Naive thymus-derived CD4-positive, alpha-beta T cell (primary cell): ENCODE measurements around the gene MAP1S. TPM values are rescaled to one million over a fixed set of nuclear protein-coding genes. Genes with fewer than 3 reads are reported as not detected.

ENCODE experiments used
- ATAC-seq: fragments of 150-1000 bp; cut with Tn5 transposase; 2 replicates; pipeline ENCODE4 v1.10.0; 2021; ENCODE audit warnings: mild to moderate bottlenecking, moderate library complexity
- CTCF ChIA-PET: fragments of 350-600 bp; sonication (Branson Sonifier 250); formaldehyde crosslinking; loops from one replicate; lab custom pipeline; 2021; ENCODE audit warnings: antibody characterized with exemption; lab: Charles Lee
- POLR2A ChIA-PET: fragments of 350-600 bp; sonication (Branson Sonifier 250); formaldehyde crosslinking; loops from one replicate; lab custom pipeline; 2021; ENCODE audit warnings: antibody characterized with exemption, inconsistent platforms; lab: Charles Lee
- DNase-seq, 9 donors: peaks; one replicate each; pipeline versions ENCODE4 v3.0.0 to v3.0.0-alpha.2; 2020 to 2022; ENCODE audit warnings: mixed read lengths in 1 of 9
- H3K27ac ChIP-seq: one replicate; pipeline ENCODE4 v1.7.0; 2013; ENCODE audit warnings: mild to moderate bottlenecking, low read depth, low read length, moderate library complexity
- H3K27me3 ChIP-seq, 2 donors: one replicate each; pipeline ENCODE4 v1.7.0; 2013; ENCODE audit warnings: low read length in 2 of 2, mild to moderate bottlenecking in 2 of 2, moderate library complexity in 2 of 2; ENCODE audit not compliant: control insufficient read depth in 2 of 2, insufficient read depth in 2 of 2
- H3K36me3 ChIP-seq, 3 experiments: 1 replicate in 2 of 3; 2 replicates in 1 of 3; pipeline ENCODE4 v1.7.0; 2013; ENCODE audit warnings: low read length in 3 of 3, mild to moderate bottlenecking in 3 of 3, moderate library complexity in 1 of 3; ENCODE audit not compliant: insufficient read depth in 3 of 3, control insufficient read depth in 2 of 3
- H3K4me1 ChIP-seq, 2 donors: one replicate each; pipeline ENCODE4 v1.7.0; 2013; ENCODE audit warnings: low read length in 2 of 2, mild to moderate bottlenecking in 2 of 2, moderate library complexity in 1 of 2; ENCODE audit not compliant: control insufficient read depth in 2 of 2, insufficient read depth in 2 of 2
- H3K4me3 ChIP-seq: 2 replicates; pipeline ENCODE4 v1.7.0; 2013; ENCODE audit warnings: mild to moderate bottlenecking, low read length
- H3K9me3 ChIP-seq, 3 experiments: 1 replicate in 2 of 3; 2 replicates in 1 of 3; pipeline ENCODE4 v1.7.0; 2013; ENCODE audit warnings: low read length in 3 of 3; ENCODE audit not compliant: control insufficient read depth in 2 of 3
- H3K27ac Mint-ChIP-seq, 9 donors: one replicate each; pipeline ENCODE4 v1.8.0; 2020 to 2022; ENCODE audit warnings: mixed read lengths in 9 of 9, mild to moderate bottlenecking in 8 of 9, moderate library complexity in 5 of 9, inconsistent platforms in 2 of 9
- H3K27me3 Mint-ChIP-seq, 5 donors: one replicate each; pipeline ENCODE4 v1.8.0; 2021 to 2022; ENCODE audit warnings: mixed read lengths in 5 of 5, mild to moderate bottlenecking in 1 of 5
- H3K36me3 Mint-ChIP-seq, 5 donors: one replicate each; pipeline ENCODE4 v1.8.0; 2020 to 2022; ENCODE audit warnings: mixed read lengths in 5 of 5, mild to moderate bottlenecking in 3 of 5, inconsistent platforms in 1 of 5
- H3K4me1 Mint-ChIP-seq, 7 donors: one replicate each; pipeline ENCODE4 v1.8.0; 2020 to 2022; ENCODE audit warnings: mixed read lengths in 7 of 7, mild to moderate bottlenecking in 3 of 7, inconsistent platforms in 1 of 7
- H3K4me3 Mint-ChIP-seq, 10 donors: one replicate each; pipeline ENCODE4 v1.8.0; 2020 to 2022; ENCODE audit warnings: mild to moderate bottlenecking in 10 of 10, mixed read lengths in 10 of 10, moderate library complexity in 6 of 10, inconsistent platforms in 2 of 10
- H3K9me3 Mint-ChIP-seq, 11 donors: one replicate each; pipeline ENCODE4 v1.8.0; 2020 to 2022; ENCODE audit warnings: mixed read lengths in 11 of 11, mild to moderate bottlenecking in 4 of 11, inconsistent platforms in 1 of 11, moderate library complexity in 1 of 11
- intact Hi-C, 2 donors: fragments of 100-400 bp; cut with micrococcal nuclease; formaldehyde crosslinking; loops; one replicate each; pipeline ENCODE4 v1.15.1; 2023
- polyA plus RNA-seq, 2 donors: library from polyadenylated mRNA; unstranded; fragments of 300-500 nt; fragmentation: Illumina TruSeq; gene quantifications; one replicate each; pipeline ENCODE4 v1.2.3, GENCODE V29; 2021
- total RNA-seq, 6 experiments: library from RNA in 5 of 6; stranded (reverse) in 5 of 6; gene quantifications; 1 replicate in 5 of 6; 2 replicates in 1 of 6; pipeline ENCODE4 v1.2.3 and lab custom pipeline; 2021 to 2026

MAP1S gene
- total and polyA plus RNA-seq, 7 experiments from 2014 or later, result 21.9 to 73.8 (median 49.8) TPM

- Histone ChIP-seq H3K27ac (no peak overlapping the region), H3K27me3 (no peaks in the 10 kb centered on the region), H3K4me3 (no peak overlapping the region), H3K4me1 (no peaks in the 10 kb centered on the region), H3K9me3 (no peaks in the 10 kb centered on the region), H3K36me3 (peaks cover 0 to 17% (median 0%) of the 10 kb centered on the region in 3 experiments)
- H3K4me3 Mint-ChIP-seq, result no peak overlapping the region
- CTCF ChIA-PET, result no interaction called here
- DNase-seq (no peak), ATAC-seq (no peak)
- H3K4me1 Mint-ChIP-seq, result peaks cover 0 to 11% (median 0%) of the 10 kb centered on the region in 7 donors
- POLR2A ChIA-PET, result no interaction called here
- intact Hi-C loops, result no loop called here
- no peaks in the 10 kb centered on the region for H3K27me3 Mint-ChIP-seq
- H3K36me3 Mint-ChIP-seq, result peaks cover 0 to 15% (median 6%) of the 10 kb centered on the region in 5 donors
- no peak overlapping the region for H3K27ac Mint-ChIP-seq
- no peaks in the 10 kb centered on the region for H3K9me3 Mint-ChIP-seq
Observed at GRCh38 chr19:17739121-17739875, 20.0 kb downstream of the MAP1S start.

GRCh38 chr19:17741456-17741855 is 22.2 kb downstream of the MAP1S start:
- CTCF ChIA-PET, result interaction anchor here (0.6 to 1.0 kb wide), 2 partner anchors 113 to 118 kb away, joined by 3 to 4 read pairs; partner anchors contain the start of gene RPL18A
- H3K4me1 Mint-ChIP-seq, result peaks cover 2 to 18% (median 3%) of the 10 kb centered on the region in 7 donors
- Histone ChIP-seq H3K9me3 (no peaks in the 10 kb centered on the region), H3K4me3 (no peak overlapping the region), H3K36me3 (peaks cover 0 to 2% (median 0%) of the 10 kb centered on the region in 3 experiments), H3K4me1 (no peaks in the 10 kb centered on the region), H3K27ac (no peak overlapping the region), H3K27me3 (no peaks in the 10 kb centered on the region)
- no peaks in the 10 kb centered on the region for H3K9me3 Mint-ChIP-seq
- ATAC-seq (no peak), DNase-seq (no peak)
- no peak overlapping the region for H3K4me3 Mint-ChIP-seq
- peak overlapping the region in 1 of 9 donors; percentile 43 for H3K27ac Mint-ChIP-seq
- no peaks in the 10 kb centered on the region for H3K27me3 Mint-ChIP-seq
- POLR2A ChIA-PET, result interaction anchor here (0.7 to 1.5 kb wide), 4 partner anchors 10 to 534 kb away, joined by 3 to 8 read pairs (median 4); partner anchors contain the start of genes FCHO1, MAP1S and RPL18A
- intact Hi-C loops, result loop anchor here in 1 of 2 donors (10.0 kb wide), 1 partner anchor 667 kb away; the partner anchor contains the start of genes HAUS8 and MYO9B
- H3K36me3 Mint-ChIP-seq, result peaks cover 0 to 11% (median 0%) of the 10 kb centered on the region in 5 donors

GRCh38 chr19:17743874-17744580 is 24.7 kb downstream of the MAP1S start:
- intact Hi-C loops, result loop anchor here in 1 of 2 donors (10.0 kb wide), 1 partner anchor 669 kb away; the partner anchor contains the start of genes HAUS8 and MYO9B
- ATAC-seq (no peak), DNase-seq (no peak)
- Mint-ChIP-seq H3K9me3 (no peaks in the 10 kb centered on the region), H3K27me3 (no peaks in the 10 kb centered on the region), H3K4me3 (no peak overlapping the region), H3K4me1 (peaks cover 10 to 29% (median 17%) of the 10 kb centered on the region in 7 donors), H3K36me3 (peaks cover 0 to 10% (median 0%) of the 10 kb centered on the region in 5 donors), H3K27ac (peak overlapping the region in 4 of 9 donors; percentile 9 to 58 (median 50))
- ChIA-PET CTCF (no interaction called here), POLR2A (interaction anchor here (0.5 to 1.3 kb wide), 2 partner anchors 25 to 480 kb away, joined by 3 read pairs; partner anchors contain the start of gene MAP1S)
- Histone ChIP-seq H3K4me1 (peaks cover 10 to 14% of the 10 kb centered on the region in 2 donors), H3K36me3 (no peaks in the 10 kb centered on the region), H3K4me3 (no peak overlapping the region), H3K27me3 (no peaks in the 10 kb centered on the region), H3K9me3 (no peaks in the 10 kb centered on the region), H3K27ac (no peak overlapping the region)

- Histone ChIP-seq H3K4me3 (peak overlapping the region; percentile 59), H3K27ac (peak overlapping the region; percentile 73), H3K4me1 (peaks cover 31 to 37% of the 10 kb centered on the region in 2 donors), H3K9me3 (no peaks in the 10 kb centered on the region), H3K36me3 (no peaks in the 10 kb centered on the region), H3K27me3 (no peaks in the 10 kb centered on the region)
- Mint-ChIP-seq H3K4me1 (peaks cover 35 to 49% (median 39%) of the 10 kb centered on the region in 7 donors), H3K27ac (peak overlapping the region; percentile 14 to 88 (median 72)), H3K27me3 (no peaks in the 10 kb centered on the region), H3K9me3 (no peaks in the 10 kb centered on the region), H3K36me3 (peaks cover 0 to 16% (median 0%) of the 10 kb centered on the region in 5 donors), H3K4me3 (peak overlapping the region; percentile 87 to 100 (median 94))
- peak; percentile 90 to 99 (median 95) for DNase-seq
- CTCF ChIA-PET, result interaction anchor here (1.4 kb wide), 1 partner anchor 35 kb away, joined by 3 read pairs; no protein-coding TSS in a partner anchor
- POLR2A ChIA-PET, result interaction anchor here (0.9 to 2.6 kb wide), 4 partner anchors 28 to 112 kb away, joined by 3 to 13 read pairs (median 6); partner anchors contain the start of genes MAP1S and RPL18A
- ATAC-seq, result peak; percentile 96
- intact Hi-C loops, result loop anchor here (1.0 to 10.0 kb wide), 9 partner anchors 28 to 673 kb away; partner anchors contain the start of genes MAP1S (in 2 of the 2), CCDC124 (in 1 of the 2), COLGALT1 (in 1 of the 2) and HAUS8 (in 1 of the 2)
Observed at GRCh38 chr19:17747205-17748098, 28.2 kb downstream of the MAP1S start.

- ChIA-PET POLR2A (interaction anchor here (0.8 to 2.6 kb wide), 6 partner anchors 30 to 419 kb away, joined by 3 to 13 read pairs (median 4); partner anchors contain the start of genes JAK3, MAP1S and RPL18A), CTCF (interaction anchor here (1.3 kb wide), 1 partner anchor 26 kb away, joined by 4 read pairs; no protein-coding TSS in a partner anchor)
- Histone ChIP-seq H3K27ac (peak overlapping the region; percentile 88), H3K4me3 (no peak overlapping the region), H3K9me3 (no peaks in the 10 kb centered on the region), H3K4me1 (peaks cover 34 to 38% of the 10 kb centered on the region in 2 donors), H3K27me3 (no peaks in the 10 kb centered on the region), H3K36me3 (peaks cover 0 to 3% (median under 1%) of the 10 kb centered on the region in 3 experiments)
- H3K4me1 Mint-ChIP-seq, result peaks cover 35 to 50% (median 42%) of the 10 kb centered on the region in 7 donors
- ATAC-seq (no peak), DNase-seq (no peak)
- peaks cover 0 to 16% (median 0%) of the 10 kb centered on the region in 5 donors for H3K36me3 Mint-ChIP-seq
- H3K9me3 Mint-ChIP-seq, result no peaks in the 10 kb centered on the region
- peak overlapping the region; percentile 72 to 96 (median 93) for H3K27ac Mint-ChIP-seq
- H3K27me3 Mint-ChIP-seq, result no peaks in the 10 kb centered on the region
- H3K4me3 Mint-ChIP-seq, result peak overlapping the region; percentile 87 to 100 (median 94)
- intact Hi-C loops, result loop anchor here in 1 of 2 donors (10.0 kb wide), 1 partner anchor 674 kb away; the partner anchor contains the start of genes HAUS8 and MYO9B
Observed at GRCh38 chr19:17748884-17749638, 29.8 kb downstream of the MAP1S start.
